Natural killer cell treated with Interleukin-12 subunit alpha and Interleukin-12 subunit beta and Interleukin-15 and Interleukin-18, amount 100 ng/mL, for 72 hours (primary cell): Measurements from ENCODE around the gene SEC14L2. TPM values are rescaled to one million over a fixed set of nuclear protein-coding genes. Genes with fewer than 3 reads are reported as not detected.
A peak's percentile ranks its signal among the peaks of the same experiment; 100 is the strongest.

Source experiments
- ATAC-seq, 2 donors: fragments of 150-1000 bp; cut with Tn5 transposase in 1 of 2; sonication (Bioruptor Pico), chemical (Tn5 transposase) in 1 of 2; 2 replicates each; pipeline ENCODE4 v1.10.0; 2021
- DNase-seq: peaks from one replicate; pipeline ENCODE4 v3.0.0; 2022; ENCODE audit warnings: low spot score
- H3K27ac Mint-ChIP-seq, 2 donors: 1 replicate in 1 of 2; 2 replicates in 1 of 2; pipeline ENCODE4 v1.8.0; 2022; ENCODE audit warnings: mixed read lengths in 2 of 2, mild to moderate bottlenecking in 1 of 2, moderate library complexity in 1 of 2
- H3K27me3 Mint-ChIP-seq, 2 donors: 1 replicate in 1 of 2; 2 replicates in 1 of 2; pipeline ENCODE4 v1.8.0; 2022; ENCODE audit warnings: mixed read lengths in 2 of 2
- H3K36me3 Mint-ChIP-seq: one replicate; pipeline ENCODE4 v1.8.0; 2022; ENCODE audit warnings: mixed read lengths
- H3K4me1 Mint-ChIP-seq, 2 donors: 1 replicate in 1 of 2; 2 replicates in 1 of 2; pipeline ENCODE4 v1.8.0; 2022; ENCODE audit warnings: low read depth in 2 of 2, mixed read lengths in 2 of 2, mild to moderate bottlenecking in 1 of 2
- H3K4me3 Mint-ChIP-seq: one replicate; pipeline ENCODE4 v1.8.0; 2022; ENCODE audit warnings: mixed read lengths
- H3K9me3 Mint-ChIP-seq: 2 replicates; pipeline ENCODE4 v1.8.0; 2022; ENCODE audit warnings: mixed read lengths
- total RNA-seq, 2 donors: library from RNA; stranded (reverse); gene quantifications; one replicate each; pipeline ENCODE4 v1.2.3, GENCODE V29; 2022

Gene SEC14L2
- total RNA-seq, 2 donors from 2014 or later, result 0.40 to 1.3 TPM

DNA sequence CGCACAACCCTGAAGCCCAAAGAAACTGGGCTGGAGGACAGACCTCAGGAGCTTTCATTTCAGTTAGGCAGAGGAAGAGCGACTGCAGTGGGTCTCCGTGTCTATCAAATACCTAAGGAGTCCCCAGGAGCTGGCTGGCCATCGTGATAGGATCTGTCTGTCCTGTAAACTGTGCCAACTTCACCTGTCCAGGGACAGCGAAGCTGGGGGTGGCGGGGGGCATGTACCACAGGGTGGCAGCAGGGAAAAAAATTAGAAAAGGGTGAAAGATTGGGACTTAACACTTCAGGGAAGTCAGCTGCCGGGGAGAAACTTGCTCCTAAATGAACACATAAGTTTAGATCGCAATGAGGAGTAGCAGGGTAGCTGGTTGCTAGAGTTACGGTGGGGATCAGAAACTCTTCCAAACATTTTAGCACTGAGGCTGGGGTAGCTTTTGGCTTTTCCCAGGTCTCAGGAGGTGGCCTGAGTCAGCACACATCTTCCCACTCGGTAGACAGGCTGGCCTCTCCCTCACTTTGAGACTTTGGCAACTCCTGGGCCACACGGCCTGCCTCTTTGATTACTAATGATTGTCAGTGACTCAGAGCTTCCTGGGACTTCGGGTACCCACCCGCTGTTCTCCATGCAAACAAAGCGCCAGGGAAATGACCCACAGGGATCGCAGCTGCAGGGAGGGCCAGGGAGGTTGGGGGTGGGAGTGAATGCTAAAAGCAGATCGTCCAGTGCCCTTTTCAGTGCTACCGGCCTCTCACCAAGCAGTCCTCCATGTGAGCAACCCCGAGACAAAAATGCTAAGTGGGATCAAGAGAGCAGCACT lies 25.9 kb downstream of the SEC14L2 start:
- no peaks in the 10 kb centered on the region for H3K27me3 Mint-ChIP-seq
- H3K4me1 Mint-ChIP-seq, result peaks cover 45 to 48% of the 10 kb centered on the region in 2 donors
- DNase-seq (no peak), ATAC-seq (no peak)
- peak overlapping the region; percentile 98 for H3K4me3 Mint-ChIP-seq
- peak overlapping the region; percentile 95 to 98 for H3K27ac Mint-ChIP-seq
- no peaks in the 10 kb centered on the region for H3K36me3 Mint-ChIP-seq
- no peaks in the 10 kb centered on the region for H3K9me3 Mint-ChIP-seq

DNA sequence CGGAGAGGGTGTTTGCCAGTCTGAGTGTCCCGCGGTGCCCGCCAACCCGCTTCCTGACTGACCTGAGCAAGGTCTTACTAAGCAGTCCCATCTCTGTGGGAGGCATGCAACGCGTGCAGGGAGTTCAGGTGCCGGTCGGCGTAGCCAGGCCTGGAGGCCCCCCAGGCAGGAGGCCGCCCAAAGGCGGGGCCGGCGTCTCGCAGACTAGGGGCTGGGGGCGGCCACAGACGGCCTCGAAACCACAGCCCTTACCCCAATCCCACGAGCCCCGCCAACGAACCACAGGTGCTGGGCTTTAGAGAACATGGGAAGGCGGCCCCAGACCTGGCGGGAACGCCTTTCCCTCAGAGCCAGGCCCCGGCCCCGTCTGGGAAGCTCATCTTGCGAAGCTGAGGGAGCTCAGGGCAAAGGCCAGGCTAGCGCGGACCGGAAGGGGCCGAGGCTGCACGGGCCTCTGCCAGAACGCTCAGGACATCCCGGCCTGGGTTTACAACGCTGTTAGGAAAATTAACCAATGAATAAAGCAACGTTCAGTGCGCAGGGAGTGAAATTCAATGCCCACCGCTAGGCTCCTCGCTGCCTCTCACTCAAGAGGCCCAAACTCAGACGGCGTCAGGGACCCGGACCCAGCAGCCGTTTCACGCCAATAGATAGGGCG lies 26.6 kb downstream of the SEC14L2 start:
- Mint-ChIP-seq H3K27me3 (no peaks in the 10 kb centered on the region), H3K27ac (peak overlapping the region; percentile 95 to 98), H3K4me3 (peak overlapping the region; percentile 98), H3K9me3 (no peaks in the 10 kb centered on the region), H3K36me3 (no peaks in the 10 kb centered on the region), H3K4me1 (peaks cover 45 to 48% of the 10 kb centered on the region in 2 donors)
- ATAC-seq (peak; percentile 59 to 65), DNase-seq (peak; percentile 72)

DNA sequence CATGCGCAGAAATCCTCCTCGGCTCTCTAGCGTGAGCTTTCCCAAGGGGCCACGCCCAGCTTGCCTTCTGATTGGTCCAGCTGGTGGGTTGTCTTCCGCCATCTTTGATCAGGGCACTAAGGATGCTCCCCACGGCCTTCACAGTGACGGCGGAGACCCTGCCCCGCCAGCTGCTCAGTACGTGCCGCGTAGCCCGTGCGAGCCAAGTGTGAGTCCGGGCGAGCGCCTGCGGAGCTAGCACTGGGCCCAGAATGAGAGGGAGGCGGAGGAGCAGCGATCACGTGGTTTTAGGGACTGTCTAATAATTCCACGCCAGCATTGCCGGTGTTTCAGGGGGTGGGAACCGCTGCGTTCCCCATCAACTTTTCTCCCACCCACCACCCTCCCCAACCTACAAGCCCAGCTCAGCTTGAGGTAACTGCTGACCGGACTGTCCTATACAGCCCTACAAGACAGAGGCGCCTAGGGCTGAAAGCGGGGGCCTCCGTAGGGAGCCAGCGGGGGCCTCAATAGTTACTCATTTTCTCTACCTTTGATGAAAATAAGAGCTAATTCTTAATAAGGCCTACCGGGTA lies 27.2 kb downstream of the SEC14L2 start:
- H3K4me1 Mint-ChIP-seq, result peaks cover 45 to 48% of the 10 kb centered on the region in 2 donors
- H3K4me3 Mint-ChIP-seq, result peak overlapping the region; percentile 98
- no peaks in the 10 kb centered on the region for H3K27me3 Mint-ChIP-seq
- DNase-seq, result peak; percentile 99
- H3K27ac Mint-ChIP-seq, result peak overlapping the region; percentile 95 to 98
- ATAC-seq, result peak; percentile 93 to 95
- no peaks in the 10 kb centered on the region for H3K36me3 Mint-ChIP-seq
- no peaks in the 10 kb centered on the region for H3K9me3 Mint-ChIP-seq

DNA sequence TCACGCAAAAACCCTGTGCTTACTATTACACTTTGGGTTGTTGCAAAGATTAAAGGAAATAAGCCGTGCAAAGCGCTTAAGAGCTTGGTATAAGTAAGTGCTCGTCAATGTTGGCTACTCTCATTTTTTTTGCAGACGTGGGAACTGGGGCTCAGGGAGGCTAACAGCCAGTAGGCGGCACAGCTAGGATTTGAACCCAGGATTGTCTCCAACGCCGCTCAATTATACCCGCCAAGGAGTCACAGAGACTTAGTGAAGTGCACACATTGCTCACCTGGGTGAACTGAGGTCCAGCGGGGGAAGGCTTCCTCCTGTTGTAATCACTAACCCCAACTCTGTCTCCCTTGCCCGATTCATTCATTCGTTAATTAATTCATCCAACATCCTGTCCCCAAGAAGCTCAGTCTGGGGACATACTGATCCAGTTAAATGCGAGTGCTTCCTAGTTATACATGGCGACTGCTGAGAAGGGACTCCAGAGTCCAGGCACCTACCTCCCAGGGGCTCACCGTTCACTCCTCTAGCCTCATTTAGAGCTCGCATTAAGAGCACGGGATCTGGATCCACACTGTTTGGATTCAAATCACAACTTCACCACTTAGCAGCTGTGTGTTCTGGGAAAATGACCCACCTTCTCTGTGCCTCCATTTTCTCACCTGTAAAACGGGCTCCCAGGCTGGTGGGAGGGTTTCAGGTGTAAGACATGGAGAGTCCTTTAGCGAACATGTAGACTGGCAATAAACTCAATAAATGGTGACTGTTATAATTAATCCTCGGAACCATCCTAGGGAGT lies 27.9 kb downstream of the SEC14L2 start:
- H3K4me3 Mint-ChIP-seq, result peak overlapping the region; percentile 98
- H3K9me3 Mint-ChIP-seq, result no peaks in the 10 kb centered on the region
- H3K27ac Mint-ChIP-seq, result peak overlapping the region; percentile 95 to 98
- peaks cover 45 to 48% of the 10 kb centered on the region in 2 donors for H3K4me1 Mint-ChIP-seq
- H3K27me3 Mint-ChIP-seq, result no peaks in the 10 kb centered on the region
- DNase-seq (no peak), ATAC-seq (no peak)
- H3K36me3 Mint-ChIP-seq, result no peaks in the 10 kb centered on the region

DNA sequence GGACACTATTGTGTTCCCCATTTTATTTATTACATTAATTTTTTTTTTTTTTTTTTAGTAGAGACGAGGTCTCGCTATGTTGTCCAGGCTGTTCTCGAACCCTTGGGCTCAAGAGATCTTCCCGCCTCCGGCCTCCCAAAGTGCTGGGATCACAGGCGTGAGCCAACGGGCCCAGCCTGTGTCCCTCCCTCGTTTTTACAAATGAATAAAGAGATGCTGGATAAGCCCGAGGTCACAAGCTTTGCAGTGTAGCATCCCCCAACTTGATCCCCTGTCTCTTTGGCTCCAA lies 28.5 kb downstream of the SEC14L2 start:
- Mint-ChIP-seq H3K36me3 (no peaks in the 10 kb centered on the region), H3K9me3 (no peaks in the 10 kb centered on the region), H3K27ac (peak overlapping the region; percentile 95 to 98), H3K27me3 (no peaks in the 10 kb centered on the region), H3K4me3 (peak overlapping the region; percentile 98), H3K4me1 (peaks cover 47 to 48% of the 10 kb centered on the region in 2 donors)
- ATAC-seq (no peak), DNase-seq (no peak)

DNA sequence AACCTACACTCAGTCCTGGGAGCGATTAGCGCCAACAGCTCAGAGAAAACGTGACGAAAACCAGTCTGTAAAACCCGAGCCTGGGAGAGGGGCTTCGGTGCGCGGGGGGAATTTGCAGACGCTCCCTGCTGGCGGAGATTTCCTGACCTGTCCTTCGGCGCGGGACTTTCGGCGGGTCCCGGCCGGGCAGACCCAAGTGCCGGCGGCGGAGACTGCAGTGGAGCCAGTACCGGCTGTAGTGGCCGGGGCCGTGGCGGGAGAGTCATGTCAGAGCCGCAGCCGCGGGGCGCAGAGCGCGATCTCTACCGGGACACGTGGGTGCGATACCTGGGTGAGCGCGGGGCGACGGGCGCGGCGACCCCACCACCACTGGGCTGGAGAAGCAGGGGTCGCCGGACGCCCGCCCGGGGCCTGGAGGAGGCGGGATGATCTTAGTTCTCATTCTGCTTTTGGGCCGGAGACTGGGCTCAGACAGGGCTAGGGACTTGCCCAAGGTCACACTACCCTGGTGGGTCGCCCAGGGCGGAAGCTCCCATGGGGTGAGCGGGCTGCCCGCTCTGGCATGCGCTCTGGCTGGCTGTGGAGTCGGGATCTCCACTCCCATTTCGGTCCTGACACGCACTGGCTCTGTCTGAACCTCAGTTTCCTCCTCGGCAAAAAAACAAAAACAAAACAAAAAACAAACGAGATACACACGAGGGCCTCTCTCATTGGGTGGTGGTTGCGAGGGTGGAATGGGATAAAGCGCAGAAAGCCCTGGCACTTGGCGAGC lies 29.0 kb downstream of the SEC14L2 start, which contains the start of gene MTFP1:
Gene MTFP1 (plus strand): TSS at position 153 of the 772 bp plus-strand sequence. CDS start 112 bp downstream, at position 265.
- DNase-seq (peak; percentile 76), ATAC-seq (peak; percentile 11 to 28)
- Mint-ChIP-seq H3K27me3 (no peaks in the 10 kb centered on the region), H3K9me3 (no peaks in the 10 kb centered on the region), H3K4me1 (peaks cover 46 to 48% of the 10 kb centered on the region in 2 donors), H3K4me3 (peak within 1 kb of the TSS; percentile 98), H3K27ac (peak within 1 kb of the TSS; percentile 95 to 98), H3K36me3 (no peaks in the 10 kb centered on the region)

DNA sequence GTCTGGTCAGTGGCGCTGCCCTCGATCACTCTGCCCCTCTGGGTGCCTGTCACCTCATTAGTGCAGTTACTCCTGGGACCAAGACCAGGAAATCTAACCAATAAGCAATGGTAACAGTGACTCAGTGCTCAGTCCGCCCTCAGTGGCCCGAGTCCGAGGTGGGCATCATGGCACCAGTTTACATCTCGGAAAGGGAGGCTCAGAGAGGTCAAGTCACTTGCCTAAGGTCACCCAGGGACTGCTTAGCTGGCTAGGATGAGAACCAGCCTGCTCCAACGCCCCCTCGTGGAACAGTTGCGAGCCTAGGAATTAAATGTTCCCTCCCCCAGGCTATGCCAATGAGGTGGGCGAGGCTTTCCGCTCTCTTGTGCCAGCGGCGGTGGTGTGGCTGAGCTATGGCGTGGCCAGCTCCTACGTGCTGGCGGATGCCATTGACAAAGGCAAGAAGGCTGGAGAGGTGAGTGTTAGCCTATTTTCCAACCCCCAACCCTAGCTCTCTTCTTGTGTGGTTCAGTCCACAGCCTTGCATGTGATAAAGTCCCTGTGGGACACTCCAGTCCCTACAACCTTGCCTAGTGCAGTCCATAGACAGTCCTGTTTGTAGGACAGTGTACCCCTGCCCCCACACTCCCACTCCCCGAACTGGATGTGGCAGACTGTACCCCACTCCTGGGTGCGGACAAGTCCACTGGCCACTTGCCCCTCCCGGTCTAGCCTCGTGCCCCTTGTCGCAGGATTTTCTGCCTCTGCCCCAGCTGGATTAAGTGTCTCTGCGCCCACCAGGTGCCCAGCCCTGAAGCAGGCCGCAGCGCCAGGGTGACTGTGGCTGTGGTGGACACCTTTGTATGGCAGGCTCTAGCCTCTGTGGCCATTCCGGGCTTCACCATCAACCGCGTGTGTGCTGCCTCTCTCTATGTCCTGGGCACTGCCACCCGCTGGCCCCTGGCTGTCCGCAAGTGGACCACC lies 29.9 kb downstream of the SEC14L2 start:
- peak in 1 of 2 donors; percentile 45 for ATAC-seq
- no peaks in the 10 kb centered on the region for H3K27me3 Mint-ChIP-seq
- H3K36me3 Mint-ChIP-seq, result no peaks in the 10 kb centered on the region
- peak; percentile 83 for DNase-seq
- peaks cover 46 to 48% of the 10 kb centered on the region in 2 donors for H3K4me1 Mint-ChIP-seq
- peak overlapping the region; percentile 95 to 98 for H3K27ac Mint-ChIP-seq
- H3K4me3 Mint-ChIP-seq, result peak overlapping the region; percentile 98
- H3K9me3 Mint-ChIP-seq, result no peaks in the 10 kb centered on the region

DNA sequence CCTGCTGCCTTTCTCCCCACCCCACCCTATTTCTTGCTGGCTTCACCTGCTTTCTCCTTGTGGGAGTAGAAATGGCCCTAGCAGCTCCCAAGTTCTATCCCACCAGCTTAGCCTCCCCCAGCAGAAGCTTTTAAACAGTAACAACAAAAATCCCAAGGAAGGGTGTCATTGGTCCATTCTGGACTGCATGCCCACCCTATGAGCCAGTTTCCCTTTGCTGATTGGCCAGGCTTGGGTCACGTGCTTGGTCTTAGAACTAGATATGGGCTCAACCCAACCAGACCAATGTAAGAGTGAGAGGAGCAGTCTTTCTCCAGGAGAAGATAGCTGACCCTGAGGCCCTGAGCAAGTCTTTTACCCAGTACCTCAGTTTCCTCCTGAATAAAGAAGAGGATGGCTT lies 31.1 kb downstream of the SEC14L2 start:
- H3K4me1 Mint-ChIP-seq, result peaks cover 34 to 36% of the 10 kb centered on the region in 2 donors
- H3K27ac Mint-ChIP-seq, result no peak overlapping the region
- DNase-seq, result no peak
- H3K9me3 Mint-ChIP-seq, result no peaks in the 10 kb centered on the region
- H3K4me3 Mint-ChIP-seq, result no peak overlapping the region
- no peak for ATAC-seq
- H3K27me3 Mint-ChIP-seq, result peaks cover 0 to under 1% of the 10 kb centered on the region in 2 donors
- H3K36me3 Mint-ChIP-seq, result no peaks in the 10 kb centered on the region

DNA sequence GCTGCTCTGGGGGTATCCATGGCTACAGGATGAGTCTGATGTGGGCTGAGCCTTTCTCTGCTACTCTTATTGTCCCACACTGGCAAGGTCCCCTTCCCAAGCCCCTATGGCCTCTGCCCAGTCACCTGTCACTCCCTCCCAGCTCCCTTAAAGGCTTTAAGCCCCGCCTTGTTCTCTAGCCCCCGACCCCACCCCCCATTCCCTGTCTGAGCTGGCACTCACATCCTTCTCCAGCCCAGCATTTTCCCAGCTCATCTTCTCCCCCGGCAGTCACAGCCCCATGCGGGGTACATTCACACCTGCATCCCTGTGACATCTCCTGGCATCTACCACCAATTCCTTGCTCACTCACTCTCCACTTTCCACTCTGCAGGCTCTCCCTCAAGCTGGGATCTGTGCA lies 33.1 kb downstream of the SEC14L2 start:
- peak; percentile 25 for DNase-seq
- H3K27ac Mint-ChIP-seq, result no peak overlapping the region
- no peak for ATAC-seq
- H3K27me3 Mint-ChIP-seq, result peaks cover 0 to 2% of the 10 kb centered on the region in 2 donors
- no peaks in the 10 kb centered on the region for H3K36me3 Mint-ChIP-seq
- no peak overlapping the region for H3K4me3 Mint-ChIP-seq
- no peaks in the 10 kb centered on the region for H3K9me3 Mint-ChIP-seq
- peaks cover 28% of the 10 kb centered on the region in 2 donors for H3K4me1 Mint-ChIP-seq

DNA sequence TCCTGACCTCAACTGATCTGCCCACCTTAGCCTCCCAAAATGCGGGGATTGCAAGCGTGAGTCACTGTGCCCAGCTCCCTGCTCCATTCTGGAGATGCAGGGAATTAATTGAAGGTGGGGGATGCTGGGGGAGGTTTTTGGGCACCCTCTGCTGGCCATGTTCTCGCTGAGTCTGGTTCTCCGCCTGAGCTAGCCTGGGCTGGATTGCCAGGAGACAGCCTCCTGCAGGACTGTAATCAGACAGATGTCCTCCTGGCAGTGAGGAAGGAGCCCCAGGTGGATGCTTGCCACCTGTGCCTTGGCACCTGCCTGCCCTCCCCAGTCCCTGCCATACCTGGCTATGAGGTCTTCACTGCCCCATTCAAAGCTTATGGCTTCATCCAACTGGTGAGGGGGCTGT lies 34.1 kb downstream of the SEC14L2 start:
- Mint-ChIP-seq H3K4me1 (peaks cover 30% of the 10 kb centered on the region in 2 donors), H3K36me3 (peaks cover 8% of the 10 kb centered on the region), H3K9me3 (peaks cover 3% of the 10 kb centered on the region), H3K4me3 (no peak overlapping the region), H3K27ac (no peak overlapping the region), H3K27me3 (peaks cover 0 to 2% of the 10 kb centered on the region in 2 donors)
- ATAC-seq (no peak), DNase-seq (peak; percentile 10)

DNA sequence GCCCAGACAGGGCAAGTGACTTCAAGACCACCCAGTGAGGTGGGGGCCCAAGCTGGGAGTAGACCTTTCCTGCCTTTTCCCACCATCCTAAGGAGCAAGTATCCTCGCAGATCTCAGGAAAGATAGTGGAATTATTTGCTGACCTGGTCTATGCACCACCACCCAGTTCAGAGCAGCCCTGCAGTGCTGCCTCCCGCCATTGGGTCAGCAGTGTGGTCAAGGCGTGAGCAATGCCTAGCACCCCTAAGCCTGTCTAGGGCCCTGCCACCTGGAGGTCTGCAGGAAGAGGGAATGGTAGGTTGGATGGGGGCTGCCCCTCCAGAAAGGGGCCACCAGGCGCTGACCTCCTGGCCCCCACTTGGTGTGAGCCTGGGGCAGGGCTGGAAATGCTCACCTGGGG lies 35.3 kb downstream of the SEC14L2 start:
- H3K9me3 Mint-ChIP-seq, result peaks cover 4% of the 10 kb centered on the region
- no peak overlapping the region for H3K27ac Mint-ChIP-seq
- peaks cover 0 to 2% of the 10 kb centered on the region in 2 donors for H3K27me3 Mint-ChIP-seq
- ATAC-seq (no peak), DNase-seq (peak; percentile 35)
- H3K4me3 Mint-ChIP-seq, result no peak overlapping the region
- H3K36me3 Mint-ChIP-seq, result peaks cover 13% of the 10 kb centered on the region
- peaks cover 20 to 21% of the 10 kb centered on the region in 2 donors for H3K4me1 Mint-ChIP-seq

DNA sequence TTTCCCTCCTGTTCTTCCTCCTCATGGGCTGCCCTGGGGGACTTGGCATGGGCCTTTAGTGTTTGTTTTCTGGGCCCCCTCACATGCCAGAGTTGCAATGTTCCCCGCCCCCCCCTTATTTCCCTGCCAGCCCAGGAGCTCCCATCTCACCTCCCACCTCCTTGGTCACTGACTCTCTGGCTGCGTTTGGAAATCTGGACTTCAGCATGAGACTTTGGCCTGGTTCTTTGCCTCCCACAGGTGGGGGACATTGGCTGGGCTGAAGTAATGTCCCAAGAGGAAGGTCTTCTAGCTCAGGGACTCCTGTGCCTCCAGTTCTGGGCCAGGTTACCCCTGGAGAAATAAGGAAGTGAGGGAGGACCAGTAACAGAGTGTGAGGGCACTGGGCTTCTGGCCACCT lies 35.7 kb downstream of the SEC14L2 start:
- ATAC-seq (no peak), DNase-seq (no peak)
- H3K36me3 Mint-ChIP-seq, result peaks cover 15% of the 10 kb centered on the region
- peaks cover 4% of the 10 kb centered on the region for H3K9me3 Mint-ChIP-seq
- H3K4me3 Mint-ChIP-seq, result no peak overlapping the region
- no peak overlapping the region for H3K27ac Mint-ChIP-seq
- H3K27me3 Mint-ChIP-seq, result peaks cover 0 to 2% of the 10 kb centered on the region in 2 donors
- peaks cover 16 to 17% of the 10 kb centered on the region in 2 donors for H3K4me1 Mint-ChIP-seq
